Muscle layer of duodenum (tissue), 2 donors: ENCODE measurements around the gene GRIK4.

Source experiments
- H3K27ac ChIP-seq: one replicate; pipeline ENCODE4 v1.7.0; 2013; ENCODE audit warnings: mild to moderate bottlenecking, low read length
- H3K27me3 ChIP-seq: one replicate; pipeline ENCODE4 v1.7.0; 2013; ENCODE audit warnings: low read depth, mild to moderate bottlenecking, control low read depth, low read length
- H3K36me3 ChIP-seq, 2 donors: one replicate each; pipeline ENCODE4 v1.7.0; 2013; ENCODE audit warnings: low read length in 2 of 2, control low read depth in 1 of 2, mild to moderate bottlenecking in 1 of 2; ENCODE audit not compliant: insufficient read depth in 2 of 2, control insufficient read depth in 1 of 2
- H3K4me1 ChIP-seq, 2 donors: one replicate each; pipeline ENCODE4 v1.7.0; 2013; ENCODE audit warnings: low read length in 2 of 2, mild to moderate bottlenecking in 2 of 2, control low read depth in 1 of 2, moderate library complexity in 1 of 2; ENCODE audit not compliant: insufficient read depth in 2 of 2, control insufficient read depth in 1 of 2
- H3K4me3 ChIP-seq, 2 donors: one replicate each; pipeline ENCODE4 v1.7.0; 2013; ENCODE audit warnings: low read length in 2 of 2, low read depth in 1 of 2, mild to moderate bottlenecking in 1 of 2
- H3K9me3 ChIP-seq, 2 donors: one replicate each; pipeline ENCODE4 v1.7.0; 2013; ENCODE audit warnings: low read length in 2 of 2, control low read depth in 1 of 2, mild to moderate bottlenecking in 1 of 2; ENCODE audit not compliant: control insufficient read depth in 1 of 2
- donor health status: healthy.

The GRIK4 gene

GRCh38 chr11:120816711-120817110 is 305.2 kb downstream of the GRIK4 start:
- H3K4me3 ChIP-seq = no peak overlapping the region
- H3K27me3 ChIP-seq = no peaks in the 10 kb centered on the region
- no peaks in the 10 kb centered on the region for H3K36me3 ChIP-seq
- H3K27ac ChIP-seq = no peak overlapping the region
- no peaks in the 10 kb centered on the region for H3K9me3 ChIP-seq
- no peaks in the 10 kb centered on the region for H3K4me1 ChIP-seq

DNA sequence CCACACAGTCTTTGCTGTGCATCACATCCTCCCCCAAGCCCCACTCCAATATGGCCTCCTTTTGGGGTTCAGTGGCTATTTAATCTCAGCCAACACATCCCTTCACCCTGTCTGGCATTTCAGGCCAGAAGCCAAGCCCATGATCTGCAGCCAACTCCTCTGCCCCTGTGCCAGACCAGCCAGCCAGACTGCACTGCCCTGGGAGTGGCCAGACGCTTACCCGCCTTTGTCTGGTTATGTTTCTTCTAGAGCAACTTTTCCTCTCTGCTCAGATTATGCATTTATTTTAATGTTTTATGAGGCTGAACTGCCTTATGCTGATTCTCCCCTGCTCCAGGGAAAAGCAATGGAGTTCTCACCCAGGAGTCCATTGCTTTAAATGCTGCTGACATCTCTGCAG is 305.6 kb downstream of the GRIK4 start:
- Histone ChIP-seq H3K9me3 (no peaks in the 10 kb centered on the region), H3K27ac (no peak overlapping the region), H3K27me3 (no peaks in the 10 kb centered on the region), H3K36me3 (no peaks in the 10 kb centered on the region), H3K4me3 (no peak overlapping the region), H3K4me1 (no peaks in the 10 kb centered on the region)

DNA sequence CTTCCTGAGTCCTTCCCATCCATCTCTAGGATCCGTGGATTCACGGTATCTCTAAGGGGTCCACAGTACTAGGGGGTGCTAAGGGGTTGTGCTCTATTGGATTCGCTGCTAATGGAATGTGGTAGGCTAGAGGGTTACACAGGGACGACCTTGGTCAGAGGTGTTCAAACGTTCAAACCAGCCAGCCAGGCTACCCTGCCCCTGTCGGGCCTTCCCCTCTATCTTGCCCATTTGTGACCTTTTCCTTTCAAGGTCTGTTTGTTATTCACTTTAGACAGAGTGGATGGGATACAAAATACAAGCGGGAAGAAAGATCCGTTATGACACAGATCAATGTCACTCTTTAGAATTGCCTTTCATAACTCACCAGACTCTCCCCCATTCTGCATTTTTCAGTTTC is 306.5 kb downstream of the GRIK4 start:
- no peaks in the 10 kb centered on the region for H3K4me1 ChIP-seq
- H3K4me3 ChIP-seq = no peak overlapping the region
- no peaks in the 10 kb centered on the region for H3K36me3 ChIP-seq
- no peak overlapping the region for H3K27ac ChIP-seq
- H3K27me3 ChIP-seq = no peaks in the 10 kb centered on the region
- no peaks in the 10 kb centered on the region for H3K9me3 ChIP-seq

- no peaks in the 10 kb centered on the region for H3K4me1 ChIP-seq
- H3K27ac ChIP-seq = no peak overlapping the region
- H3K4me3 ChIP-seq = no peak overlapping the region
- no peaks in the 10 kb centered on the region for H3K36me3 ChIP-seq
- no peaks in the 10 kb centered on the region for H3K9me3 ChIP-seq
- no peaks in the 10 kb centered on the region for H3K27me3 ChIP-seq
Measured at GRCh38 chr11:120819003-120819402, 307.5 kb downstream of the GRIK4 start.

GRCh38 chr11:120819437-120820365 is 308.2 kb downstream of the GRIK4 start:
- Histone ChIP-seq H3K27ac (no peak overlapping the region), H3K36me3 (no peaks in the 10 kb centered on the region), H3K4me1 (no peaks in the 10 kb centered on the region), H3K9me3 (no peaks in the 10 kb centered on the region), H3K4me3 (no peak overlapping the region), H3K27me3 (no peaks in the 10 kb centered on the region)

DNA sequence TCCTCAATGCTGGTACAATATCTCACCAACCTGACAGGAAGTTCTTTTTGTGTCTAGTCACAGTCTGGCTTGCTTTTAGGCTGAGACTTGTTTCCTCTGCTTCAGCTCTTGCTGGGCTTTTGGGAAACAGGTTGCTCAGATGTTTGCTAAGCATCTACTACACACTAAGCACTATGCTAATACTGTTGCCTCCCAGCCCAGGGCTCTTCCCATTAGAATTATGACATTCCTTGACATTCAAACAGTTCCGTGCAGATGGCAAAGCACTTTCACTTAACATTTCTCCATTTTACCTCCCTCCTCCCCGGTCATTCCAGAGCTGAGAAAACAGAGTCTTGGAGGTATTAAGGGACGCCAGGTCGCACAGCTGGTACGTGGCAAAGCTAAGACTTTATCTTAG is 311.6 kb downstream of the GRIK4 start:
- Histone ChIP-seq H3K4me3 (no peak overlapping the region), H3K4me1 (no peaks in the 10 kb centered on the region), H3K27ac (no peak overlapping the region), H3K36me3 (no peaks in the 10 kb centered on the region), H3K27me3 (no peaks in the 10 kb centered on the region), H3K9me3 (no peaks in the 10 kb centered on the region)

- H3K4me3 ChIP-seq = no peak overlapping the region
- H3K27ac ChIP-seq = no peak overlapping the region
- H3K27me3 ChIP-seq = no peaks in the 10 kb centered on the region
- H3K4me1 ChIP-seq = no peaks in the 10 kb centered on the region
- H3K9me3 ChIP-seq = no peaks in the 10 kb centered on the region
- H3K36me3 ChIP-seq = no peaks in the 10 kb centered on the region
Measured at GRCh38 chr11:120824242-120824641, 312.7 kb downstream of the GRIK4 start.

GRCh38 chr11:120827198-120827597 is 315.6 kb downstream of the GRIK4 start:
- Histone ChIP-seq H3K27me3 (no peaks in the 10 kb centered on the region), H3K9me3 (no peaks in the 10 kb centered on the region), H3K27ac (no peak overlapping the region), H3K36me3 (no peaks in the 10 kb centered on the region), H3K4me3 (no peak overlapping the region), H3K4me1 (no peaks in the 10 kb centered on the region)

GRCh38 chr11:120827820-120828219 is 316.3 kb downstream of the GRIK4 start:
- Histone ChIP-seq H3K27me3 (no peaks in the 10 kb centered on the region), H3K36me3 (no peaks in the 10 kb centered on the region), H3K4me3 (no peak overlapping the region), H3K4me1 (no peaks in the 10 kb centered on the region), H3K27ac (no peak overlapping the region), H3K9me3 (no peaks in the 10 kb centered on the region)

DNA sequence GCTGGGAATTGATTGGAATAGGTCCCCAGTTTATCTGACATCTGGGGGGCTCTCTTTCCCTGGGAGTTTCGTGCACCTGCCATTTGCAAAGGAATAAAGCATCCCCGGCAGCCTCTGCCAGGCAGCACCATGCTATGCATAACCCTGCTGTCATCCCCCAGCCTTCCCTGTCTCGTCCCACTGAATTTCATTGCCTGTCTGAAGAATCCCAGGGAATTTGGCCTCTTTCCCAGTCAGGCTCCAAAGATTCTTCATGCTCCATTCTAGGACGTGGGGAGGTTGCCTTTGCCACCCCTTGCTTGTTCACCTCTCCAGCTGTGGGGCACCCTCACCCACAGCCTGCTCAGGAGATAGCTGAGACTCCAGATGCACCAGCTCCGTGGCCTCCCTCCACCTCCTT is 317.3 kb downstream of the GRIK4 start:
- H3K4me3 ChIP-seq = no peak overlapping the region
- no peaks in the 10 kb centered on the region for H3K36me3 ChIP-seq
- H3K9me3 ChIP-seq = no peaks in the 10 kb centered on the region
- H3K27me3 ChIP-seq = no peaks in the 10 kb centered on the region
- H3K27ac ChIP-seq = no peak overlapping the region
- H3K4me1 ChIP-seq = no peaks in the 10 kb centered on the region

- Histone ChIP-seq H3K9me3 (no peaks in the 10 kb centered on the region), H3K27ac (no peak overlapping the region), H3K27me3 (no peaks in the 10 kb centered on the region), H3K36me3 (no peaks in the 10 kb centered on the region), H3K4me1 (no peaks in the 10 kb centered on the region), H3K4me3 (no peak overlapping the region)
Measured at GRCh38 chr11:120830085-120830620, 318.6 kb downstream of the GRIK4 start.
